HL-60 (cell line): ENCODE measurements around the gene CCDC116.

Experiments
- DNase-seq, 2 experiments: peaks; one replicate each; pipeline ENCODE4 v3.0.0-alpha.2; 2010 to 2020; ENCODE audit warnings: low read depth in 1 of 2, low spot score in 1 of 2
- H3K27ac ChIP-seq: fragments of 250-450 bp; sonication (Bioruptor Pico); replicated peaks from 2 replicates; pipeline ENCODE4 v1.5.1; 2020; ENCODE audit warnings: mild to moderate bottlenecking, moderate library complexity
- H3K27me3 ChIP-seq: fragments of 250-450 bp; sonication (Bioruptor Pico); 2 replicates; pipeline ENCODE4 v1.5.1; 2021; ENCODE audit warnings: mild to moderate bottlenecking, moderate library complexity; ENCODE audit not compliant: insufficient read depth, poor library complexity, severe bottlenecking
- H3K4me3 ChIP-seq: replicated peaks from 2 replicates; pipeline ENCODE4 v1.5.1; 2011; ENCODE audit warnings: mild to moderate bottlenecking, control low read depth, low read length; ENCODE audit not compliant: insufficient read depth
- CTCF ChIP-seq: IDR thresholded peaks from one replicate; pipeline ENCODE4 v1.5.1; 2011; ENCODE audit warnings: low read length, control low read depth, inconsistent platforms; ENCODE audit not compliant: insufficient read depth
- GABPA ChIP-seq: IDR thresholded peaks from 2 replicates; pipeline ENCODE4 v1.6.1; 2012; ENCODE audit warnings: low read depth
- POLR2AphosphoS5 ChIP-seq: IDR thresholded peaks from 2 replicates; pipeline ENCODE4 v1.6.1; 2012; ENCODE audit warnings: low read depth
- SPI1 ChIP-seq: IDR thresholded peaks from 2 replicates; pipeline ENCODE4 v1.6.1; 2012; ENCODE audit warnings: low read depth, mild to moderate bottlenecking, borderline replicate concordance
- TF ChIP-seq, protein P1 (sequence below): IDR thresholded peaks from 2 replicates; pipeline ENCODE4 v1.6.1; 2012; ENCODE audit warnings: low read depth; ENCODE audit not compliant: insufficient replicate concordance

The CCDC116 gene

DNA sequence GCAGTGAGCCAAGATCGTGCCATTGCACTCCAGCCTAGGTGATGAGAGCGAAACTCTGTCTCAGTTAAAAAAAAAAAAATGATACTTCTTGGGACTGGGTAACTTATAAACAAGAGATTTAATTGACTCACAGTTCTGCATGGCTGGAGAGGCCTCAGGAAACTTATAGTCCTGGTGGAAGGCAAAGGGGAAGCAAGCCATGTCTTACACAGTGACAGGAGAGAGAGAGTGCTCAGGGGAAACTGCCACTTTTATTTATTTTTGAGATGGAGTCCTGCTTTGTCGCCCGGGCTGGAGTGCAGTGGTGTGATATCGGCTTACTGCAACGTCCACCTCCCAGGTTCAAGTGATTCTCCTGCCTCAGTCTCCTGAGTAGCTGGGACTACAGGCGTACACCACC, 17.7 kb downstream of the CCDC116 start:
- no peak overlapping the region for H3K4me3 ChIP-seq
- DNase-seq = no peak
- H3K27ac ChIP-seq = no peak overlapping the region
- TF ChIP-seq GABPA (no peak), POLR2AphosphoS5 (no peak), CTCF (no peak), SPI1 (no peak)
- TF ChIP-seq, protein P1, sequence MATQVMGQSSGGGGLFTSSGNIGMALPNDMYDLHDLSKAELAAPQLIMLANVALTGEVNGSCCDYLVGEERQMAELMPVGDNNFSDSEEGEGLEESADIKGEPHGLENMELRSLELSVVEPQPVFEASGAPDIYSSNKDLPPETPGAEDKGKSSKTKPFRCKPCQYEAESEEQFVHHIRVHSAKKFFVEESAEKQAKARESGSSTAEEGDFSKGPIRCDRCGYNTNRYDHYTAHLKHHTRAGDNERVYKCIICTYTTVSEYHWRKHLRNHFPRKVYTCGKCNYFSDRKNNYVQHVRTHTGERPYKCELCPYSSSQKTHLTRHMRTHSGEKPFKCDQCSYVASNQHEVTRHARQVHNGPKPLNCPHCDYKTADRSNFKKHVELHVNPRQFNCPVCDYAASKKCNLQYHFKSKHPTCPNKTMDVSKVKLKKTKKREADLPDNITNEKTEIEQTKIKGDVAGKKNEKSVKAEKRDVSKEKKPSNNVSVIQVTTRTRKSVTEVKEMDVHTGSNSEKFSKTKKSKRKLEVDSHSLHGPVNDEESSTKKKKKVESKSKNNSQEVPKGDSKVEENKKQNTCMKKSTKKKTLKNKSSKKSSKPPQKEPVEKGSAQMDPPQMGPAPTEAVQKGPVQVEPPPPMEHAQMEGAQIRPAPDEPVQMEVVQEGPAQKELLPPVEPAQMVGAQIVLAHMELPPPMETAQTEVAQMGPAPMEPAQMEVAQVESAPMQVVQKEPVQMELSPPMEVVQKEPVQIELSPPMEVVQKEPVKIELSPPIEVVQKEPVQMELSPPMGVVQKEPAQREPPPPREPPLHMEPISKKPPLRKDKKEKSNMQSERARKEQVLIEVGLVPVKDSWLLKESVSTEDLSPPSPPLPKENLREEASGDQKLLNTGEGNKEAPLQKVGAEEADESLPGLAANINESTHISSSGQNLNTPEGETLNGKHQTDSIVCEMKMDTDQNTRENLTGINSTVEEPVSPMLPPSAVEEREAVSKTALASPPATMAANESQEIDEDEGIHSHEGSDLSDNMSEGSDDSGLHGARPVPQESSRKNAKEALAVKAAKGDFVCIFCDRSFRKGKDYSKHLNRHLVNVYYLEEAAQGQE = no peak
- no peaks in the 10 kb centered on the region for H3K27me3 ChIP-seq

GRCh38 chr22:21650823-21651520, 18.4 kb downstream of the CCDC116 start:
- TF ChIP-seq, protein P1 = no peak
- TF ChIP-seq POLR2AphosphoS5 = no peak
- TF ChIP-seq SPI1 = no peak
- TF ChIP-seq CTCF = no peak
- no peak for TF ChIP-seq GABPA
- no peak overlapping the region for H3K27ac ChIP-seq
- DNase-seq = no peak
- H3K4me3 ChIP-seq = no peak overlapping the region
- no peaks in the 10 kb centered on the region for H3K27me3 ChIP-seq

DNA sequence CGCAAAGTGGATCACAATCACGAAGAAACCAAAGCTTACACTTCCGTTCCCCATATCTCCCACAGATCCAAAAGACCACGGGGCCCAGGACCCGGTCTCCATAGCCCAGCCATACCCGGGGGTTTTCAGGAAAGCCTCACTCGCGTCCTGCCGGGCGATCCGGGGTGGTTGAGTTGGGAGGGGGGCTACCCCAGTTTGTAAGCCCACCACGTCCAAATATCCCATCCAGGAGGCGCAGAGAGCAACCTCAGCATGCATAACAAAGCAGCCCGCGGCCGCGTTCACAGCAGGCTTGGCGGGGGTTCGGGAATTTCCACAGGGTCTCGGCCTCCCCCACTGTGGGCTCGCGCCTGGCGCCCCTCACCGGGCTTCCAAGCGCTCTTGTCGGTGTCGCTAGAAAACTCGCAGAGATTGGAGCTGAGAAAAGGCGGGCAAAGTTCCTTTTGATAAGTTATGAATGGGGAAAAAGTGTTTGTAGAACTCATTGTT, 19.0 kb downstream of the CCDC116 start:
- Histone ChIP-seq H3K4me3 (peak overlapping the region; percentile 54), H3K27me3 (no peaks in the 10 kb centered on the region), H3K27ac (no peak overlapping the region)
- no peak for DNase-seq
- TF ChIP-seq SPI1 (no peak), GABPA (no peak), CTCF (no peak), POLR2AphosphoS5 (no peak)
- TF ChIP-seq, protein P1 = no peak
